Fibroblast of pulmonary artery (primary cell): ENCODE data around the gene ZSCAN2.

Source experiments
- DNase-seq: peaks from one replicate; pipeline ENCODE4 v3.0.0-alpha.2; 2010; ENCODE audit warnings: low read depth
- H3K4me3 ChIP-seq: replicated peaks from 2 replicates; pipeline ENCODE4 v1.5.1; 2011; ENCODE audit warnings: low read depth, mild to moderate bottlenecking, control low read depth, low read length, moderate library complexity
- TF ChIP-seq, protein P1 (sequence below): IDR thresholded peaks from 2 replicates; pipeline ENCODE4 v1.5.1; 2011; ENCODE audit warnings: mild to moderate bottlenecking, control low read depth, low read length, inconsistent platforms; ENCODE audit errors: missing control alignments

The ZSCAN2 gene

DNA sequence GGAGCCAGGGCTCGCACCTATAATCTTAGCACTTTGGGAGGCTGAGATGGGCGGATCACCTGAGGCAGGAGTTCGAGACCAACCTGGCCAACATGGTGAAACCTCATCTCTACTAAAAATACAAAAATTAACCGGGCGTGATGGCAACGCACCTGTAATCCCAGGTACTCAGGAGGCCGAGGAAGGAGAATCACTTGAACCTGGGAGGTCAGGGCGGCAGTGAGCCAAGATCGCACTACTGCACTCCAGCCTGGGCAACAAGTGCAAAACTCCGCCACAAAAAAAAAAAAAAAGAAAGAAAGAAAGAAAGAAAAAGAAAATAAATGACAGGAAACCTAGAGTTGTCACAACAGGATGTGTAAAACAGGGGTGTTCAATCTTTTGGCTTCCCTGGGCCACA is 60.2 kb downstream of the ZSCAN2 start:
- DNase-seq, result no peak
- TF ChIP-seq, protein P1, sequence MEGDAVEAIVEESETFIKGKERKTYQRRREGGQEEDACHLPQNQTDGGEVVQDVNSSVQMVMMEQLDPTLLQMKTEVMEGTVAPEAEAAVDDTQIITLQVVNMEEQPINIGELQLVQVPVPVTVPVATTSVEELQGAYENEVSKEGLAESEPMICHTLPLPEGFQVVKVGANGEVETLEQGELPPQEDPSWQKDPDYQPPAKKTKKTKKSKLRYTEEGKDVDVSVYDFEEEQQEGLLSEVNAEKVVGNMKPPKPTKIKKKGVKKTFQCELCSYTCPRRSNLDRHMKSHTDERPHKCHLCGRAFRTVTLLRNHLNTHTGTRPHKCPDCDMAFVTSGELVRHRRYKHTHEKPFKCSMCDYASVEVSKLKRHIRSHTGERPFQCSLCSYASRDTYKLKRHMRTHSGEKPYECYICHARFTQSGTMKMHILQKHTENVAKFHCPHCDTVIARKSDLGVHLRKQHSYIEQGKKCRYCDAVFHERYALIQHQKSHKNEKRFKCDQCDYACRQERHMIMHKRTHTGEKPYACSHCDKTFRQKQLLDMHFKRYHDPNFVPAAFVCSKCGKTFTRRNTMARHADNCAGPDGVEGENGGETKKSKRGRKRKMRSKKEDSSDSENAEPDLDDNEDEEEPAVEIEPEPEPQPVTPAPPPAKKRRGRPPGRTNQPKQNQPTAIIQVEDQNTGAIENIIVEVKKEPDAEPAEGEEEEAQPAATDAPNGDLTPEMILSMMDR, result no peak
- H3K4me3 ChIP-seq, result no peak overlapping the region

DNA sequence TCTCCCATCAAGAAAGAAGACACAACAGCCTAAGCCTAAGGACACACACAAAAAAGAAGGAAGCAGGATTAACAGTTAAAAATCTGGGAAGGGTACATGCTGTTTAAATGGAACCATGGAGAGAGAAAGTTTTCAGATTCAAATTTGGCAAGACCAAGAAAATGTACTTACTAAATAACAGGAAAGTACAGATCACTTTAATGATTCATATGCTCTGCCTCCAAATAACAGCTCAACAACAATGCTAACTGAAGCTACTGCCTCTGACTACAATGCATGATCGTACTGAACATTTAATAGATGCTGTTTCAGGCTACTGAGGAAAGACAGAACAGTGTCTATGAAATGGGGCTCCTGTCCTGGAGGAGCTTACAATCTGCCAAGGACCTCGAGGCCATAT is 65.6 kb downstream of the ZSCAN2 start:
- peak; percentile 50 for DNase-seq
- TF ChIP-seq, protein P1, result no peak
- H3K4me3 ChIP-seq, result no peak overlapping the region

DNA sequence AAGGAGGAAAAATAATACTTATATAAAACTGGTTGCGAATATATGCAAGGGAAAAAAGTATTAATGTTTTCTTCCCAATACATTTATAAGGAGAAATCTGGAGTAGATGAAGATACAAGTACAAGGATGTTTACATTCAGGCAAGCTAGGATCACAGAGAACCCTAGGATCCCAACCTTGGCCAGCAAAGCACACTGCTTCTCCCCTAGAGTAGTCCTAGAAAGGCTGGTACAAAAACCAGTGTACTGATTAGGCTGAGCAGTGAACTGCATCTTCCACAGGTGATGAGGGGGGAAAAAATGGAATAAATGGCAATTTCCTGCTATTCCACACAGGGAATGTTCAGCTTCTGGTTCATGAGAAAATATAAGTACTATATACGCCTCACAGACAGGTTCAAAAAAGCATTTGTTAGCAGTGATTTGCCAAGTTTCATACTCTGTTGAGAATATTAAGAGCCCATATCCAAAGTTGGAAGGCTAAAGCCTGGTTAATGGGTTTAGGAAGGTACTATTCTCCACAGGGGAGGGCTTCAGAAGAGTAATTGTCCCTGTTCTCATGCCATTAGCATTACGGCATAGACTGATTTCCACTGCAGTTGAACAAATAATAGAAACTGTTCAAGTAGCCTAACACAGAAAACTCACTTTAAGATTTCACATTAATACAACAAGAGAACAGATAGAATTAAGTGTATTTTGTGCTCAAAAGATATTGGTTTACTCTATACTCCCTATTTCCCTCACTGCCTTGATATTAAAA is 67.6 kb downstream of the ZSCAN2 start:
- H3K4me3 ChIP-seq, result no peak overlapping the region
- no peak for DNase-seq
- TF ChIP-seq, protein P1, result no peak

DNA sequence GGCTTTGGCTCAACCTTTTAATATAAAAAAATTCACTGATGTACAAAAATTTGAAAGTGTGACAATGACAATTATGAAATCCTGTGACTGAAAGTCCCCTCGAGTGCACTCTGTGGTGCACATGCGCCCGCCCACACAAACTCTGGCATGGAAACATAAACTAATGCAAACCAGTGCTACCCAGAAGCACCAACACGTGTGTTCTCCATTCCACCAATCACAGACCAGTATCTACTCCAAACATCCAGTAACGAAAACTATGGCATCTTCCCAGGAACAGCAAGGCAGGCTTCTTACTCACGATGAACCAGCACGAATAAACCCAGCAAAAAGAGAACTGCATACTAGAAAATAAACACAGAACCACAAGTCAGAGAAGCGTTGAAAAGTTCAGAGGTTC is 68.9 kb downstream of the ZSCAN2 start:
- H3K4me3 ChIP-seq, result no peak overlapping the region
- no peak for DNase-seq
- TF ChIP-seq, protein P1, result no peak

DNA sequence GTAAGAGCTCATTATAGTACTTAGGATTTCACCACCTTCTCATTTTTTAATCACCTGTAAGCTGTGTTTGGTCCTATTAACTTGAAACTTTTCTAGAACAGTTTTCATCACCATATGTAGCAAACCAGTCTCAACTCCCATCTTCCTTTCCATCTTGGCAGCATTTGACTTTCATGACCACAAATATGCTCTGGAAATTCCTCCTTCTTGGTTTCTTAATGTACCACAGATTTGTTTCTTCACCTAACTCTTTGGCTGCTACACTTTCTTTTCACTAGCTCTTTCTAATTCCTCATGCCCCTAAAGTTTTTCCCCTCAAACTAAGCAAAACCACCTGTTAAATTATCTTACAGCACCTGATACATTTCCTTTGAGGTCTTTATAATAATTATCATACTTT is 70.4 kb downstream of the ZSCAN2 start:
- DNase-seq, result peak; percentile 86
- TF ChIP-seq, protein P1, result no peak
- H3K4me3 ChIP-seq, result no peak overlapping the region
